H9 (cell line): ENCODE data around the gene GTF3C5. TPM values are rescaled to one million over a fixed set of nuclear protein-coding genes. Genes with fewer than 3 reads are reported as not detected.

Experiments
- DNase-seq: peaks from one replicate; pipeline ENCODE4 v3.0.0-alpha.2; 2017
- H2AFZ ChIP-seq: one replicate; pipeline ENCODE4 v1.6.1; 2013; ENCODE audit warnings: mild to moderate bottlenecking, low read length, control low read depth, moderate library complexity
- H2AK5ac ChIP-seq: 2 replicates; pipeline ENCODE4 v1.6.1; 2013; ENCODE audit warnings: low read length, control low read depth, mixed read lengths; ENCODE audit not compliant: insufficient read length
- H2BK120ac ChIP-seq: one replicate; pipeline ENCODE4 v1.6.1; 2013; ENCODE audit warnings: low read depth, mild to moderate bottlenecking, low read length, control low read depth, inconsistent platforms; ENCODE audit not compliant: poor library complexity, severe bottlenecking
- H2BK12ac ChIP-seq: 2 replicates; pipeline ENCODE4 v1.6.1; 2013; ENCODE audit warnings: low read length, control low read depth, mixed read lengths, low read depth; ENCODE audit not compliant: insufficient read length
- H2BK15ac ChIP-seq: 2 replicates; pipeline ENCODE4 v1.6.1; 2013; ENCODE audit warnings: low read depth, low read length, control low read depth
- H2BK20ac ChIP-seq: one replicate; pipeline ENCODE4 v1.6.1; 2013; ENCODE audit warnings: low read depth, mild to moderate bottlenecking, low read length, control low read depth, inconsistent platforms; ENCODE audit not compliant: poor library complexity, severe bottlenecking
- H2BK5ac ChIP-seq: 2 replicates; pipeline ENCODE4 v1.6.1; 2013; ENCODE audit warnings: low read length, control low read depth, mixed read lengths; ENCODE audit not compliant: insufficient read length
- H3K14ac ChIP-seq: 2 replicates; pipeline ENCODE4 v1.6.1; 2013; ENCODE audit warnings: low read length, control low read depth; ENCODE audit not compliant: insufficient read depth
- H3K18ac ChIP-seq: 2 replicates; pipeline ENCODE4 v1.6.1; 2013; ENCODE audit warnings: low read depth, mild to moderate bottlenecking, mixed read lengths, low read length, control low read depth; ENCODE audit not compliant: insufficient read length
- H3K23ac ChIP-seq: 2 replicates; pipeline ENCODE4 v1.6.1; 2013; ENCODE audit warnings: low read length, control low read depth, mixed read lengths, low read depth; ENCODE audit not compliant: insufficient read length
- H3K23me2 ChIP-seq: 2 replicates; pipeline ENCODE4 v1.6.1; 2013; ENCODE audit warnings: low read depth, mild to moderate bottlenecking, mixed read lengths, low read length, control low read depth; ENCODE audit not compliant: insufficient read length, poor library complexity, severe bottlenecking
- H3K27ac ChIP-seq: 2 replicates; pipeline ENCODE4 v1.5.1; 2013; ENCODE audit warnings: low read length, control low read depth, mixed read lengths, low read depth; ENCODE audit not compliant: insufficient read length
- H3K27me3 ChIP-seq: 2 replicates; pipeline ENCODE4 v1.6.1; 2013; ENCODE audit warnings: low read length, control low read depth, inconsistent platforms; ENCODE audit not compliant: insufficient read depth
- H3K4ac ChIP-seq: 2 replicates; pipeline ENCODE4 v1.6.1; 2013; ENCODE audit warnings: low read depth, mild to moderate bottlenecking, control low read depth, inconsistent platforms, low read length, moderate library complexity
- H3K4me1 ChIP-seq: 2 replicates; pipeline ENCODE4 v1.6.1; 2013; ENCODE audit warnings: low read length, control low read depth, inconsistent platforms; ENCODE audit not compliant: insufficient read depth
- H3K4me2 ChIP-seq: 2 replicates; pipeline ENCODE4 v1.6.1; 2013; ENCODE audit warnings: low read length, control low read depth, mixed read lengths; ENCODE audit not compliant: insufficient read length, insufficient read depth
- H3K56ac ChIP-seq: 2 replicates; pipeline ENCODE4 v1.6.1; 2013; ENCODE audit warnings: low read depth, mild to moderate bottlenecking, mixed read lengths, low read length, control low read depth; ENCODE audit not compliant: insufficient read length
- H3K79me1 ChIP-seq: 2 replicates; pipeline ENCODE4 v1.6.1; 2013; ENCODE audit warnings: low read depth, mild to moderate bottlenecking, moderate library complexity, low read length, control low read depth, inconsistent platforms; ENCODE audit not compliant: insufficient read depth, poor library complexity, severe bottlenecking
- H3K79me2 ChIP-seq: 2 replicates; pipeline ENCODE4 v1.6.1; 2013; ENCODE audit warnings: low read length, control low read depth, inconsistent platforms; ENCODE audit not compliant: insufficient read depth
- H3K9ac ChIP-seq: 2 replicates; pipeline ENCODE4 v1.6.1; 2013; ENCODE audit warnings: low read length, control low read depth, mixed read lengths; ENCODE audit not compliant: insufficient read length; ENCODE audit errors: extremely low read depth
- H3K9me3 ChIP-seq: one replicate; pipeline ENCODE4 v1.6.1; 2013; ENCODE audit warnings: low read depth, low read length, inconsistent platforms; ENCODE audit not compliant: control insufficient read depth
- H3T11ph ChIP-seq: one replicate; pipeline ENCODE4 v1.6.1; 2013; ENCODE audit warnings: mild to moderate bottlenecking, low read length, control low read depth, inconsistent platforms
- H4K20me1 ChIP-seq: one replicate; pipeline ENCODE4 v1.6.1; 2013; ENCODE audit not compliant: control insufficient read depth, insufficient read length, insufficient read depth
- H4K5ac ChIP-seq: 2 replicates; pipeline ENCODE4 v1.6.1; 2013; ENCODE audit warnings: low read depth, mild to moderate bottlenecking, mixed read lengths, low read length, control low read depth; ENCODE audit not compliant: insufficient read length
- H4K8ac ChIP-seq: replicated peaks from 2 replicates; pipeline ENCODE4 v1.6.1; 2013; ENCODE audit warnings: low read length, control low read depth, mixed read lengths, low read depth; ENCODE audit not compliant: insufficient read length
- H4K91ac ChIP-seq: 2 replicates; pipeline ENCODE4 v1.6.1; 2013; ENCODE audit warnings: low read depth, mild to moderate bottlenecking, moderate library complexity, mixed read lengths, low read length, control low read depth; ENCODE audit not compliant: insufficient read length
- H3K27ac Mint-ChIP-seq, 3 experiments: 2 replicates in 2 of 3; 3 replicates in 1 of 3; pipeline ENCODE4 v1.8.0; 2020 to 2021; ENCODE audit warnings: mixed read lengths in 3 of 3, mild to moderate bottlenecking in 1 of 3, moderate library complexity in 1 of 3
- H3K27me3 Mint-ChIP-seq: 2 replicates; pipeline ENCODE4 v1.8.0; 2021; ENCODE audit warnings: low read depth, mild to moderate bottlenecking, moderate library complexity, mixed read lengths
- H3K36me3 Mint-ChIP-seq, 3 experiments: 2 replicates in 2 of 3; 3 replicates in 1 of 3; pipeline ENCODE4 v1.8.0; 2020 to 2021; ENCODE audit warnings: low read depth in 3 of 3, mixed read lengths in 3 of 3; ENCODE audit not compliant: insufficient read depth in 1 of 3
- H3K4me1 Mint-ChIP-seq, 2 experiments: 2 replicates each; pipeline ENCODE4 v1.8.0; 2020; ENCODE audit warnings: mixed read lengths in 2 of 2
- H3K4me3 Mint-ChIP-seq, 2 experiments: 2 replicates in 1 of 2; 3 replicates in 1 of 2; pipeline ENCODE4 v1.8.0; 2020 to 2021; ENCODE audit warnings: mild to moderate bottlenecking in 2 of 2, mixed read lengths in 2 of 2, moderate library complexity in 1 of 2
- H3K9me3 Mint-ChIP-seq, 2 experiments: 2 replicates in 1 of 2; 3 replicates in 1 of 2; pipeline ENCODE4 v1.8.0; 2020; ENCODE audit warnings: mild to moderate bottlenecking in 2 of 2, mixed read lengths in 2 of 2, moderate library complexity in 1 of 2
- CTCF ChIP-seq: fragments of 200-600 bp; sonication (generic); conservative IDR thresholded peaks from 3 replicates; pipeline ENCODE4 v1.8.0; 2021; ENCODE audit warnings: antibody characterized with exemption, mild to moderate bottlenecking
- WGBS: extraction: QIAGEN DNeasy Blood & Tissue Kit; methylation state at CpG from one replicate; pipeline ENCODE4 v1.1.7; 2013; ENCODE audit warnings: missing lambda C conversion rate, low lambda C conversion rate, mixed read lengths; ENCODE audit not compliant: insufficient read length; ENCODE audit errors: extremely low coverage; 5-methylcytosine and 5-hydroxymethylcytosine counted together
- total RNA-seq: library from RNA; stranded (reverse); gene quantifications from 2 replicates; pipeline ENCODE4 v1.2.1, GENCODE V29; 2021

Gene GTF3C5
- total RNA-seq, 1 experiment from 2014 or later, result 88.9 TPM

- TF ChIP-seq CTCF, result no peak
- Histone ChIP-seq H3K23me2 (no peaks in the 10 kb centered on the region), H4K20me1 (no peaks in the 10 kb centered on the region), H3K4ac (no peak overlapping the region), H2BK120ac (no peak overlapping the region), H4K5ac (no peak overlapping the region), H2BK12ac (no peak overlapping the region), H2AFZ (no peak overlapping the region), H3K14ac (no peak overlapping the region), H3K18ac (no peak overlapping the region), H4K91ac (no peak overlapping the region), H3K4me2 (no peak overlapping the region), H2BK15ac (no peak overlapping the region), H3K79me2 (peaks cover 19% of the 10 kb centered on the region; the same call in 1 of the 2 replicates), H2AK5ac (no peak overlapping the region), H2BK5ac (no peak overlapping the region), H3K27ac (no peak overlapping the region), H3K79me1 (peaks cover 12% of the 10 kb centered on the region), H2BK20ac (no peak overlapping the region), H4K8ac (no peak overlapping the region), H3K56ac (no peak overlapping the region), H3K9ac (no peak overlapping the region), H3K4me1 (no peaks in the 10 kb centered on the region), H3K23ac (no peak overlapping the region), H3K9me3 (no peaks in the 10 kb centered on the region), H3K27me3 (no peaks in the 10 kb centered on the region), H3T11ph (no peak overlapping the region)
- WGBS, result no CpG with 5 or more reads among the region's 25 CpGs
- no peak for DNase-seq
- peaks cover 3% of the 10 kb centered on the region in 2 experiments; a peak in 3 of 5 replicates for H3K9me3 Mint-ChIP-seq
- no peak overlapping the region for H3K4me3 Mint-ChIP-seq
- H3K4me1 Mint-ChIP-seq, result peaks cover 0 to under 1% of the 10 kb centered on the region in 2 experiments; a peak in 2 of 4 replicates
- no peak overlapping the region for H3K27ac Mint-ChIP-seq
- peaks cover 16 to 26% (median 20%) of the 10 kb centered on the region in 3 experiments for H3K36me3 Mint-ChIP-seq
- no peaks in the 10 kb centered on the region for H3K27me3 Mint-ChIP-seq
Measured at GRCh38 chr9:133037775-133038515, 7.1 kb downstream of the GTF3C5 start.
